Upper lobe of left lung (tissue), 4 donors: ENCODE results near the gene KIAA0825.

Source experiments
- POLR2A ChIP-seq, 4 donors: fragments of 450-650 bp; IDR thresholded peaks; one replicate each; pipeline ENCODE4 v1.5.1; 2016 to 2017; ENCODE audit warnings: antibody characterized with exemption in 4 of 4, mild to moderate bottlenecking in 2 of 4
- POLR2AphosphoS5 ChIP-seq, 2 donors: sonication (generic); formaldehyde crosslinking; IDR thresholded peaks; one replicate each; pipeline ENCODE4 v1.5.1; 2017; ENCODE audit warnings: antibody characterized with exemption in 2 of 2
- TF ChIP-seq, protein P1 (sequence below), 6 experiments: fragments of 450-650 bp in 4 of 6; fragments of 200-600 bp in 2 of 6; sonication (generic) in 2 of 6; IDR thresholded peaks; one replicate each; pipeline ENCODE4 v1.5.1; 2016 to 2019; ENCODE audit warnings: antibody characterized with exemption in 6 of 6

DNA sequence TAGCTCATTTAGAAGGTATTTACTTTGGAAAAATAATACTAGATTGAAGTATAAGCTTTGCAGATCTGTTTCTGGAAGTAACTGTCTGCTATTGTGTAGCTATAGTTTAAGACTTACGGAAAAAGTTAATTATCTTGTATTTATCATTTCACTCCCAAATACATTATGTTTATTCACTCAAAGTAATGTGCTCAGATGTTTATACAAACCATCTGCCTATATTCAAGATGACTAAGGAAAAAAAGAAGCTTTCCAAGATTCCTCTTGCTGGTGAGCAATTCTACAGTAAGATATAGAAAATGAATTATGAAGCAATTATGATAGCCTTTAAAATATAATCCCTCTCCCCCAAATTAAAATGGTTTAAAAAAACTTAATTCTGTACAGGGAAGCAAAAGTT is 137.9 kb downstream of the KIAA0825 start:
- TF ChIP-seq, protein P1, sequence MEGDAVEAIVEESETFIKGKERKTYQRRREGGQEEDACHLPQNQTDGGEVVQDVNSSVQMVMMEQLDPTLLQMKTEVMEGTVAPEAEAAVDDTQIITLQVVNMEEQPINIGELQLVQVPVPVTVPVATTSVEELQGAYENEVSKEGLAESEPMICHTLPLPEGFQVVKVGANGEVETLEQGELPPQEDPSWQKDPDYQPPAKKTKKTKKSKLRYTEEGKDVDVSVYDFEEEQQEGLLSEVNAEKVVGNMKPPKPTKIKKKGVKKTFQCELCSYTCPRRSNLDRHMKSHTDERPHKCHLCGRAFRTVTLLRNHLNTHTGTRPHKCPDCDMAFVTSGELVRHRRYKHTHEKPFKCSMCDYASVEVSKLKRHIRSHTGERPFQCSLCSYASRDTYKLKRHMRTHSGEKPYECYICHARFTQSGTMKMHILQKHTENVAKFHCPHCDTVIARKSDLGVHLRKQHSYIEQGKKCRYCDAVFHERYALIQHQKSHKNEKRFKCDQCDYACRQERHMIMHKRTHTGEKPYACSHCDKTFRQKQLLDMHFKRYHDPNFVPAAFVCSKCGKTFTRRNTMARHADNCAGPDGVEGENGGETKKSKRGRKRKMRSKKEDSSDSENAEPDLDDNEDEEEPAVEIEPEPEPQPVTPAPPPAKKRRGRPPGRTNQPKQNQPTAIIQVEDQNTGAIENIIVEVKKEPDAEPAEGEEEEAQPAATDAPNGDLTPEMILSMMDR (IDR thresholded peaks at IDR 0.05): no peak
- TF ChIP-seq POLR2A (IDR thresholded peaks at IDR 0.05): no peak
- TF ChIP-seq POLR2AphosphoS5 (IDR thresholded peaks at IDR 0.05): no peak
